Bone marrow (tissue), 2 donors: ENCODE data around the gene QKI.
"Not testable (repeated sequence)": the region's sequence is repeated elsewhere in the genome, so short reads cannot be mapped to it uniquely, and the experiment has no call there.

ENCODE experiments used
- DNase-seq, 2 donors: peaks; one replicate each; lab custom pipeline; 2025; lab: John Stamatoyannopoulos, UW

The QKI gene

GRCh38 chr6:163579880-163580295 lies 165.4 kb downstream of the QKI start:
- no peak for DNase-seq

- DNase-seq = no peak
These were observed 166.0 kb downstream of the QKI start for GRCh38 chr6:163580311-163581030.

GRCh38 chr6:163583558-163583957 lies 169.0 kb downstream of the QKI start:
- no peak for DNase-seq

GRCh38 chr6:163585932-163586437 lies 171.5 kb downstream of the QKI start:
- peak in 1 of 2 donors; percentile 5 for DNase-seq

GRCh38 chr6:163586888-163587287 lies 172.4 kb downstream of the QKI start:
- DNase-seq = no peak

- DNase-seq = no peak
These were observed 173.9 kb downstream of the QKI start for GRCh38 chr6:163588220-163588919.

GRCh38 chr6:163589387-163589786 lies 174.9 kb downstream of the QKI start:
- DNase-seq = no peak

GRCh38 chr6:163590132-163590531 lies 175.6 kb downstream of the QKI start:
- DNase-seq = not testable (repeated sequence)

GRCh38 chr6:163592872-163593271 lies 178.4 kb downstream of the QKI start:
- no peak for DNase-seq

GRCh38 chr6:163596174-163596573 lies 181.7 kb downstream of the QKI start:
- DNase-seq = no peak

GRCh38 chr6:163599136-163599535 lies 184.6 kb downstream of the QKI start:
- no peak for DNase-seq

- no peak for DNase-seq
These were observed 185.2 kb downstream of the QKI start for GRCh38 chr6:163599684-163600083.

- no peak for DNase-seq
These were observed 185.8 kb downstream of the QKI start for GRCh38 chr6:163600331-163600730.

GRCh38 chr6:163600781-163601180 lies 186.3 kb downstream of the QKI start:
- DNase-seq = no peak

- DNase-seq = no peak
These were observed 188.3 kb downstream of the QKI start for GRCh38 chr6:163602851-163603250.

- DNase-seq = no peak
These were observed 188.9 kb downstream of the QKI start for GRCh38 chr6:163603395-163603794.

- DNase-seq = no peak
These were observed 191.0 kb downstream of the QKI start for GRCh38 chr6:163605385-163606097.

- no peak for DNase-seq
These were observed 193.3 kb downstream of the QKI start for GRCh38 chr6:163607792-163608191.

GRCh38 chr6:163608204-163608644 lies 193.7 kb downstream of the QKI start:
- DNase-seq = no peak

GRCh38 chr6:163612200-163612599 lies 197.7 kb downstream of the QKI start:
- DNase-seq = no peak

GRCh38 chr6:163613025-163613424 lies 198.5 kb downstream of the QKI start:
- DNase-seq = no peak

- DNase-seq = no peak
These were observed 199.2 kb downstream of the QKI start for GRCh38 chr6:163613668-163614067.

GRCh38 chr6:163616452-163616851 lies 201.9 kb downstream of the QKI start:
- no peak for DNase-seq
